Subcutaneous abdominal adipose tissue (tissue), 5 donors: ENCODE results near the gene PPP6R3.

ENCODE experiments used
- H3K27ac ChIP-seq: one replicate; pipeline ENCODE4 v1.7.0; 2013; ENCODE audit warnings: low read depth, mild to moderate bottlenecking, inconsistent platforms, low read length, moderate library complexity
- H3K27me3 ChIP-seq, 5 donors: one replicate each; pipeline ENCODE4 v1.7.0; 2013; ENCODE audit warnings: low read length in 5 of 5, inconsistent platforms in 1 of 5; ENCODE audit not compliant: control insufficient read depth in 5 of 5, insufficient read depth in 4 of 5
- H3K36me3 ChIP-seq, 5 donors: one replicate each; pipeline ENCODE4 v1.7.0; 2013; ENCODE audit warnings: low read length in 5 of 5; ENCODE audit not compliant: control insufficient read depth in 5 of 5, insufficient read depth in 5 of 5
- H3K4me1 ChIP-seq, 5 donors: one replicate each; pipeline ENCODE4 v1.7.0; 2013; ENCODE audit warnings: low read length in 5 of 5, mild to moderate bottlenecking in 3 of 5, moderate library complexity in 1 of 5; ENCODE audit not compliant: control insufficient read depth in 5 of 5, insufficient read depth in 5 of 5
- H3K4me3 ChIP-seq, 5 donors: one replicate each; pipeline ENCODE4 v1.7.0; 2013; ENCODE audit warnings: low read length in 5 of 5, low read depth in 1 of 5
- H3K9ac ChIP-seq, 5 donors: one replicate each; pipeline ENCODE4 v1.7.0; 2013; ENCODE audit warnings: low read length in 5 of 5, mild to moderate bottlenecking in 4 of 5, moderate library complexity in 3 of 5
- H3K9me3 ChIP-seq, 5 donors: one replicate each; pipeline ENCODE4 v1.7.0; 2013; ENCODE audit warnings: low read length in 5 of 5; ENCODE audit not compliant: control insufficient read depth in 5 of 5
- donor health status: healthy.
- donor health status: healthy.
- donor health status: healthy.
- donor health status: healthy.
- donor health status: healthy.

The PPP6R3 gene

DNA sequence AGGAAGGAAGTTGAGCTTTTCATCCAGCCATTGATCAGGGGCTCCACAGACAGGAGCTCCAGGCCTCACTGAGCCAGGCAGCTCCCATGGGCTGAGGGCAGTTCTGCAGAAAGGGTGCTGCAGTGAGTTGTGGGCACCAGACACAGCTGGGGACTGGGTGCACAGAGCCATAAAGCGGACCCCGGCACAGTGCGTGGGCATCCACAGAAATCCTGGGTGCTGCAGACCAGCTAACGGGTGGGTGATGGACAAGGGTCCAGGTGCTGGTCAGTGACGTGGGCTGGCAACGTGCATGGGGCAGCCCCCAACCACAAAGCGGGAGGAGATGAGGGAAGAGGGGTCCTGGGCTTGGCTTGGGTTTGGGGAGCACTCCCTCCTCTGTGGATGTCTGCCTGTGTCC, 204.4 kb downstream of the PPP6R3 start:
- Histone ChIP-seq H3K36me3 (no peaks in the 10 kb centered on the region), H3K9ac (no peak overlapping the region), H3K4me3 (no peak overlapping the region)

More for the DNA sequence above, 204.4 kb downstream of the PPP6R3 start:
- Histone ChIP-seq H3K27ac (no peak overlapping the region), H3K27me3 (peaks cover 5 to 23% (median 13%) of the 10 kb centered on the region in 5 donors), H3K4me1 (peaks cover 0 to 4% (median under 1%) of the 10 kb centered on the region in 5 donors), H3K9me3 (peaks cover 0 to 3% (median 0%) of the 10 kb centered on the region in 5 donors)
